Fibroblast of mammary gland (primary cell): ENCODE measurements around the gene IDH2.

Experiments used
- DNase-seq: peaks from one replicate; pipeline ENCODE4 v3.0.0-alpha.2; 2010; ENCODE audit warnings: low read depth
- H3K4me3 ChIP-seq: 2 replicates; pipeline ENCODE4 v1.5.1; 2011; ENCODE audit warnings: low read depth, mild to moderate bottlenecking, low read length, moderate library complexity; ENCODE audit not compliant: control insufficient read depth
- CTCF ChIP-seq: conservative IDR thresholded peaks from 2 replicates; pipeline ENCODE4 v1.5.1; 2011; ENCODE audit warnings: low read depth, low read length, inconsistent platforms; ENCODE audit not compliant: control insufficient read depth, insufficient read depth

IDH2 gene

GRCh38 chr15:90035095-90035839, 67.0 kb downstream of the IDH2 start:
- peak; percentile 38 for DNase-seq

GRCh38 chr15:90033448-90033847, 68.8 kb downstream of the IDH2 start:
- TF ChIP-seq CTCF, result no peak
- DNase-seq, result no peak
- no peak overlapping the region for H3K4me3 ChIP-seq

More at GRCh38 chr15:90035095-90035839, 67.0 kb downstream of the IDH2 start:
- no peak overlapping the region for H3K4me3 ChIP-seq
- TF ChIP-seq CTCF, result no peak
